Activated naive CD8-positive, alpha-beta T cell treated with anti-CD3 and anti-CD28 coated beads for 36 hours (primary cell): ENCODE data around the gene ADPRHL1. TPM values are rescaled to one million over a fixed set of nuclear protein-coding genes. Genes with fewer than 3 reads are reported as not detected.
"Not testable (repeated sequence)": the region's sequence is repeated elsewhere in the genome, so short reads cannot be mapped to it uniquely, and the experiment has no call there.

Source experiments
- DNase-seq: peaks from one replicate; pipeline ENCODE4 v3.0.0; 2021
- H3K27ac Mint-ChIP-seq: one replicate; pipeline ENCODE4 v1.8.0; 2022; ENCODE audit warnings: mild to moderate bottlenecking, moderate library complexity, mixed read lengths
- H3K27me3 Mint-ChIP-seq: one replicate; pipeline ENCODE4 v1.8.0; 2022; ENCODE audit warnings: mild to moderate bottlenecking, mixed read lengths
- H3K36me3 Mint-ChIP-seq: one replicate; pipeline ENCODE4 v1.8.0; 2021; ENCODE audit warnings: mild to moderate bottlenecking, mixed read lengths
- H3K4me1 Mint-ChIP-seq: one replicate; pipeline ENCODE4 v1.8.0; 2021; ENCODE audit warnings: mixed read lengths
- H3K4me3 Mint-ChIP-seq: one replicate; pipeline ENCODE4 v1.8.0; 2022; ENCODE audit warnings: mild to moderate bottlenecking, moderate library complexity, mixed read lengths
- H3K9me3 Mint-ChIP-seq: one replicate; pipeline ENCODE4 v1.8.0; 2022; ENCODE audit warnings: mixed read lengths
- total RNA-seq, 2 experiments: library from RNA; stranded (reverse); gene quantifications; one replicate each; pipeline ENCODE4 v1.2.3, GENCODE V29; 2021

Gene ADPRHL1
- total RNA-seq, 2 experiments from 2014 or later = 0.44 to 0.56 TPM

DNA sequence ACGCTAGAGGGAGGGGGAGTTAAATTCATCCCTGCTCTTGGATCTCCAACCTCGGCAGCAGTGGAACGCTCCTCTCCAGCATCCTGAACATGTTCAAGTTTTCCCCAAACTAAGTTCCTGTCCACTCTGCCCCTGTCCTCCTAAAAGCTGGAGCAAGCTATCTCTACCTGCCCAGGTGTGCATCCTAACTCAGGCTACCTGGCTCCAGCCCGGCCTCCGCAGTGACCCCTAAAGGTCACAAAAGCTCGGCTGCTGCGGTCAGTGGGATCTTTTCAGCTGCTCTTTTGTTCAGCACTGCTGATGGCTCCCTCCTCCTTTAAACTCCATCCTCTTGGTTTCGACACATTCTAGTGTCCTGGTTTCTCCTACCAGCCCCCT lies 35.9 kb upstream of the ADPRHL1 start:
- Mint-ChIP-seq H3K4me3 (peak overlapping the region; percentile 89), H3K9me3 (no peaks in the 10 kb centered on the region), H3K4me1 (peaks cover 48% of the 10 kb centered on the region), H3K36me3 (peaks cover 8% of the 10 kb centered on the region), H3K27me3 (no peaks in the 10 kb centered on the region), H3K27ac (no peak overlapping the region)
- DNase-seq = no peak

DNA sequence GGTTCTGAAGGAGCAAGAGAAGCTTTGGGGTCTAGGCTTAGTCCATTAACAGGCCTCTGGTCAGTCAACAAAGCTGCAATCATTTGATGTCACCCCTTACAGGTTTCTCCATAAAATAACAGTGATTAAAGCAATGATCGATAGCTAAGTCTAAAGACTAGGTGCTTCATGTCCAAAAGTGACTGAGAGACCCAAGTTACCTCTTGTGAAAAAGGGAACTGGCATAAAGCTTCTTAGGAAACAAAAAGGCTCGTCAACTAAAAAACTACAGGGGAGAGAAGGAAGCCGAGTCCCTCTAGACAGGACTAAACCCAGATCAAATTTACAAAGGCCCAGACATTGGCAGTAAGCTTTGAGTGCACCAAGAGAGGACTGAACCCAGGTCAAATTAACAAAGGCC lies 35.0 kb upstream of the ADPRHL1 start:
- no peaks in the 10 kb centered on the region for H3K9me3 Mint-ChIP-seq
- no peaks in the 10 kb centered on the region for H3K27me3 Mint-ChIP-seq
- H3K27ac Mint-ChIP-seq = no peak overlapping the region

DNA sequence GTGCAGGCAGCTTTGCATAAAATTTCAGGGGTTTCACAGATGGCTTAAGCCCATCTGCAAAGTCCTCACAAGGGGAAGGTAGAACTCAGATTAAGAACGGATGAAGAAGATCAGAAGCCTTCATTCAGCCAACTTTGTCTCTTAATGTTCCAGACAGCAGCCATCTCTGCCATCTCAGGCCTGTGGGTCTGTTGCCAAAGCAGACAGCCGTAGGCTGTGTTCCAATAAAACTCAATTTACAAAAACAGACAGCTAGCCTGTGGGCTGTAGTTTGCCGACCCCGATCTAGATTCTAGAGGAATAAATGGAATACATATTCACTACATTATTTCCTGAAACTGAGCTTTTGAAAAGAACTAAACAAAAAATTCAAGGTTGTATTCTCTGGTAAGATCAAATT lies 33.4 kb upstream of the ADPRHL1 start:
- peaks cover 12% of the 10 kb centered on the region for H3K36me3 Mint-ChIP-seq
- DNase-seq = no peak
- H3K4me3 Mint-ChIP-seq = no peak overlapping the region
- H3K4me1 Mint-ChIP-seq = peaks cover 34% of the 10 kb centered on the region
- H3K9me3 Mint-ChIP-seq = no peaks in the 10 kb centered on the region
- H3K27ac Mint-ChIP-seq = no peak overlapping the region
- H3K27me3 Mint-ChIP-seq = no peaks in the 10 kb centered on the region

More for the DNA sequence above, 35.0 kb upstream of the ADPRHL1 start:
- Mint-ChIP-seq H3K36me3 (peaks cover 10% of the 10 kb centered on the region), H3K4me3 (no peak overlapping the region), H3K4me1 (peaks cover 41% of the 10 kb centered on the region)
- DNase-seq = no peak

DNA sequence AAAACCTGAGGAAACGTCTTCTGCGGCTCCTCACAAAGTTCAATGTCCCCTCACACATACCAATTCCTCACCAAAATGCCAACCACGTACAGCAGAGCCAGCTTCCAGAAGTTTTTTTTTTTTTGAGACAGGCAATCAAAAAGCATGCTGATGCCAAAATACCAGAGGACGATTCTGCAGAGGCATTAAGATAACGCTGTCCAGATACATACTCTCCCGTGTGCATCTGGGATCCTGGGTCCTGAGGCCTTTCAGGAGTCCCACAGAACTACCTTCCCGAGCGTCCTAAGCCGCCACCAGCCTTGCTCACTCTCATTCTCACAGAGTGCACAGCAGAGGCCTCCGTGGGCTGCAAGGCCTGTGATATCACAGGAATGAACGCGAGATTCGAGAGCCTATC lies 32.3 kb upstream of the ADPRHL1 start:
- Mint-ChIP-seq H3K27me3 (no peaks in the 10 kb centered on the region), H3K27ac (no peak overlapping the region), H3K4me1 (peaks cover 33% of the 10 kb centered on the region), H3K4me3 (no peak overlapping the region), H3K36me3 (peaks cover 12% of the 10 kb centered on the region), H3K9me3 (no peaks in the 10 kb centered on the region)
- no peak for DNase-seq

DNA sequence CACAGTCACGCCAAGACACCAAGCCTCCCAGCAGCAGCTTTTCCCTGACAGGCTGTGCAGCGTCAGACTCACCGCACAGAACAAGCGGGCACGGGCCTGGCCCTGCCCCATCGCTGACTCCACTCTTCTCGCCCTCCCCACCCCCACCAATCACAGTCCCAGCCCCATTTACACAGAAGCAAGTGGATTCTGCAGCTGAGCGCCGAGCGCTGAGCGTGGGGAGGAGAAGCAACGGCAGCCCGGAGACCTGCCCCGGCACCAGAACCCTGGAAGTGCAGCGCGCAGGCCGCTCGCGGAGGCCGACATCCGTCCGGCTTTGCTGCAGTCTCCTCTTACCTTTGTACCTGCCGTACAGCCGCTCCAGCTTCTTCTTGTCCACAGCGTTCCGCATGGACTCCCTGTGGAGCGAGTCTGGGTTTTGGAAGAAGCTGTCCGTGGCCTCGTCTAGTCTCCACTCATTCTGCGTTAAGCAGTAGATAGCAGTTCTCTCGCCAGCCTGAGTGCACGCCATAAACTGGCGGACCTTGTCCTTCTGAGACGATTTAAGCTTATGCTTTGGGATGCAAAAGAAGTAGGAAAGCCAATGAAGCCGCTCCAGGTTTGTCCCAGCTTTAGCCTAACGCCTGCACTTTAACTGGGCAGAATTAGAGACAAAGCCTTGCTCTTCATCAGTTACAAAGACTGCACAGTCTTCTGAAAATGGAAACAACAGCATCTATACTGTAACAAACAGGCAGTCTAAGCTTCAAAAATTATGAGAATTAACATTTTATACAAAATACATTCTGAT lies 30.4 kb upstream of the ADPRHL1 start:
- Mint-ChIP-seq H3K4me1 (peaks cover 20% of the 10 kb centered on the region), H3K27ac (no peak overlapping the region), H3K27me3 (no peaks in the 10 kb centered on the region), H3K4me3 (no peak overlapping the region), H3K9me3 (no peaks in the 10 kb centered on the region), H3K36me3 (peaks cover 19% of the 10 kb centered on the region)
- DNase-seq = no peak

DNA sequence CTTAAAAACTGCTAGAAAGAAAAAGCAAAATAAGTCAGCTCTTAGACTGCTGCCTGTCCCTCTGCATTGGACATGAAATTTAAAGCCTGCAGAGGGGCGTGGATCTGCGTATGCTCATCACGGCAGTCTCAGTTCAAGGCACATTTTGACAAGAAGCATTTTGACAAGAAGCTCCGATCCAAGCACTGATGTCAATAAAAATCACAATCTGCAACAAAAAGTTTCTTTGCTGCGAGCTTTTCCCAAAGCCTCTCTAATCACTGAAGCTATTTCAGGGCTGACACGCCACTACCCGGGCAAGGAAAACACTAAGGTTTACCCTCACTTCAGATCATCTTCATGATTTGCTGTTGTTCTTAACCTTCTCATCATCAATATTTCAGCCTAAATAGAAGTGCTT lies 29.8 kb upstream of the ADPRHL1 start:
- DNase-seq = no peak
- peaks cover 15% of the 10 kb centered on the region for H3K4me1 Mint-ChIP-seq
- H3K27ac Mint-ChIP-seq = no peak overlapping the region
- no peaks in the 10 kb centered on the region for H3K27me3 Mint-ChIP-seq
- no peak overlapping the region for H3K4me3 Mint-ChIP-seq
- H3K9me3 Mint-ChIP-seq = no peaks in the 10 kb centered on the region
- H3K36me3 Mint-ChIP-seq = peaks cover 20% of the 10 kb centered on the region

DNA sequence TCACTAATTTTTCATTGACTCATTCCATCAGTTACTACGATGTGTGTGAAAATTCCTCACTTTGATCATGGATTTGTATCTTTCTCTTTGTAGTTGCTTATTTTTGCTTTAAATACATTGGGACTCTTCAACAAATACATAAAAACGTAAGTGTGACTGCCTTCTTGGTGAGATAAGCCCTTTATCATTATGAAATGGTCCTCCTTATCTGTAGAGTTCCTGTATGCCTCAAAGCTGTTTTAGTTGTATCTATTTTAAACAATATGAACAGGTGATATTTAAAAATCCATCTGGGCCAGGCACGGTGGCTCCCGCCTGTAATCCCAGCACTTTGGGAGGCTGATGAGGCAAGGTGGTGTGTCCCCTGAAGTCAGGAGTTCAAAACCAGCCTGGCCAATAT lies 25.9 kb upstream of the ADPRHL1 start:
- no peak overlapping the region for H3K4me3 Mint-ChIP-seq
- no peaks in the 10 kb centered on the region for H3K9me3 Mint-ChIP-seq
- no peak for DNase-seq
- H3K36me3 Mint-ChIP-seq = peaks cover 20% of the 10 kb centered on the region
- peaks cover 1% of the 10 kb centered on the region for H3K4me1 Mint-ChIP-seq
- no peak overlapping the region for H3K27ac Mint-ChIP-seq
- H3K27me3 Mint-ChIP-seq = no peaks in the 10 kb centered on the region

DNA sequence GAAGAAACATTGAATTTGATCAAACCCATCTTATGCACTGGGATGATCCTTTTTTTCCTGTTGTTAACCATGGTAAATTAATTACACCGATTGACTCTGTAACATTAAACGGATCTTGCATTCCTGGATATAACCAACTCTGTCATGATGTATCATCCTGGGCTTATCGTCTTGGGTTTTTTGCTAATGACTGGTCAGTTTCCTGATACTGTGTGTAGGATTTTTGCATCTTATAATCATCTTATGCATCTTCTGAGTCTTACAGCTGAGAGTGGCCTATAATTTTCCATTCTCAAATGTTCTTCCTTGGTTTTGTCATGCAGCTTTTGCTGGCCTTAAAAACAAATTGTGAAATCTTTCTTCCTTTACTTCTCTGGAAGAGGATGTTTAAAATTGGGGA lies 24.4 kb upstream of the ADPRHL1 start:
- no peak for DNase-seq
- Mint-ChIP-seq H3K4me3 (no peak overlapping the region), H3K36me3 (peaks cover 17% of the 10 kb centered on the region), H3K9me3 (no peaks in the 10 kb centered on the region), H3K27me3 (no peaks in the 10 kb centered on the region), H3K4me1 (no peaks in the 10 kb centered on the region), H3K27ac (no peak overlapping the region)

DNA sequence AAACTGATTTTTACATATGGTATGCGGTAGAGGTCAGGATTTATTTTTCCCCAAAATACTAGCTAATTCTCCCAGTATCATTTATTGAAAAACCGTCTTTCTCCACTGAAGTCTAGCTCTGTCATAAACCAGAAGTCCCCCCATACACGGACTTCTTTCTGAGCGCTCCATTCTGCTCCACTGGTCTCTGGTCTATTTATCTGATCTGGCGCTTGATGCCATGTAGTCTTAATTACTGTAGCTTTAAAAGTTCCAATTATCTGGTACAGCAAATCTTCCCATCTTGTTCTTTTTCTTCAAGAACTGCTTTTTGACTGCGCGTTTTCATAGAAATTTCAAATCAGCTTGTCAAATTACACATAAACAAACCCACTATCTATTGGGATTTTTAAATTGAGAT lies 23.5 kb upstream of the ADPRHL1 start:
- H3K27ac Mint-ChIP-seq = no peak overlapping the region
- no peaks in the 10 kb centered on the region for H3K9me3 Mint-ChIP-seq
- H3K36me3 Mint-ChIP-seq = peaks cover 17% of the 10 kb centered on the region
- H3K4me3 Mint-ChIP-seq = no peak overlapping the region
- no peak for DNase-seq
- H3K4me1 Mint-ChIP-seq = no peaks in the 10 kb centered on the region
- H3K27me3 Mint-ChIP-seq = no peaks in the 10 kb centered on the region

DNA sequence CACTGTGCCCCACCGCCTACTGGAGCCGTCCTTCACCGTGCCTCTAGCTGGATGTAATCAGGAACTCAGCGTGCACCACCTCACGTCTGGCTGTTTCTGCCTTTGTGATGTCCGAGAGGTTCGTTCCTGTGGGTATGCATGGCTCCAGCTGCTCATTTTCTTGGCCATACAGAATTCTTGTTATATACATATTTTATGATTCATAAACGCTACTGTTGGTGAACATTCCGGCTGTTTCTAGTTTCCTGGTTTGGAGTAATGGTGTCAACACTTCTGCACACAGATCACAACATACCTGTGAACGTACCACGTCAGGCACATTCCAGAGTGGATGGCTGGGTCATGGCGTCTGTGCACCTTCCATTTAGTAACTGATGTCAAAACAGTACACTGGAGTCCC lies 22.6 kb upstream of the ADPRHL1 start:
- Mint-ChIP-seq H3K27ac (no peak overlapping the region), H3K4me1 (no peaks in the 10 kb centered on the region), H3K36me3 (peaks cover 23% of the 10 kb centered on the region), H3K9me3 (no peaks in the 10 kb centered on the region), H3K4me3 (no peak overlapping the region), H3K27me3 (no peaks in the 10 kb centered on the region)
- no peak for DNase-seq

DNA sequence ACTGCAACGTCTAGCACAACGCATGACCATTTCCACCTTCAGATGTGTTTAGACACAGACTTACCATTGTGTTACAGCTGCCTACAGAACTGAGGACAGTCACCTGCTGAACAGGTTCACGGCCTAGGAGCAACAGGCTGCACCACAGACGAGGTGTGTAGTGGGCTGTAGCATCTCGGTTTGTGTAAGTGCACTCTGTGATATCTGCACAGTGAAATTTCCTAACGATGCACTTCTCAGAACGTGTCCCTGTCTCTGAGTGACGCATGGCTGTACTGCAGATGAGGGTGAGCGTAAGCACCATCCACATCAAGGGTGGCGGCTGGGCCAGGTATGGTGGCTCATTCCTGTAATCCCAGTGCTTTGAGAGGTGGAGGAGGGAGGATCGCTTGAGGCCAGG lies 22.0 kb upstream of the ADPRHL1 start:
- H3K9me3 Mint-ChIP-seq = no peaks in the 10 kb centered on the region
- peaks cover 26% of the 10 kb centered on the region for H3K36me3 Mint-ChIP-seq
- H3K4me3 Mint-ChIP-seq = no peak overlapping the region
- H3K27me3 Mint-ChIP-seq = no peaks in the 10 kb centered on the region
- no peaks in the 10 kb centered on the region for H3K4me1 Mint-ChIP-seq
- DNase-seq = no peak
- no peak overlapping the region for H3K27ac Mint-ChIP-seq

DNA sequence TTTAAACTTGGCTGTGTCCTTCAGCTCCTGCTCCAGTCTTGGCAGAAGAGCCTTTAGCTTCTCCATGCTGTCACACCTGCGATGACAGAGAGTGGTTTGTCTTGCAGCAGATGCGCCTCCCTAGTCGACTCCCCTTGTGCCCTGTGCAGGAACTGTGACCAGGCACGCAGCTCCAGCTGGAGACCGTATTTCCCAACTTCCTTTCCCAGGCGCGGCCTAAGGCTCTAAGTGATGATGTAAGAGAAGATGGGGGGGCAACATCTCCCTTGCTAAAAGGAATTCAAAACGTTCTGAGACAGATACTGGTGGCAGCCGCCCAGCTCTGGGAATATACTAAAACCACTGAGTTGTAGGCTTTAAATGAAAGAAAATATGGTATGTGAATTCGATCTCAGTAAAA lies 20.9 kb upstream of the ADPRHL1 start:
- H3K4me1 Mint-ChIP-seq = no peaks in the 10 kb centered on the region
- no peak overlapping the region for H3K4me3 Mint-ChIP-seq
- DNase-seq = no peak
- no peaks in the 10 kb centered on the region for H3K27me3 Mint-ChIP-seq
- H3K36me3 Mint-ChIP-seq = peaks cover 24% of the 10 kb centered on the region
- H3K27ac Mint-ChIP-seq = no peak overlapping the region
- H3K9me3 Mint-ChIP-seq = no peaks in the 10 kb centered on the region

DNA sequence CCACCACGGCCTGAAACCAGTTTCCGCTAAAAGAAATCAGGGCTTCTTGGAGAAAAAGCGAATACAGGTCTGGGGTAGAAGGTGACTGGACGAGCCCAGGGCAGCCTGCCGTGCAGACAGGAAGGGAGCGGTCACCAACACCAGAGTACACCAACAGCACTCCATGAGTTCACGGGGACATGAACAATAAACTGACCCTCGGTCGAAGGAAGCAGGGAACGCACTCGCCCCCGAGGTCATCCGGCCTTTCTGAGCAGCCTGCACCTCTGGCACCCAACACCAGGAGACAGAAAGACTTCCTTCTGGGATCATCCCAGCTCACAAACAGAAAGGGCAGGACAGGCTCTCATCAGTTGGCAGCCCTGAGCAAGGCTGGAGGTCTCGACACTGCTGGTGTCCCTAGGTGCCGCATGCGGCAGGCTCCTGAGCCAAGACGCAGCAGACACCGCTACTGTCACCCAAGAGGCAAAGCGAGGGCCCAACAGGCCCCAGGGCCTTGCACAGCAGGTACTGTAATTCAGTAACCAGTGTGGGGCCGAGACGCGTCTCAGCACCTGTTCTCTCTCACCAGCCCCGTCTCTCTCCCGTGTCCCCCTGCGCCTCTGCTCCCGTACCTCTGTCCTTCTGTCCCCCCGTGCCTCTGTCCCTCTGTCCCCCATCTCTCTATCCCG lies 19.2 kb upstream of the ADPRHL1 start:
- no peaks in the 10 kb centered on the region for H3K4me1 Mint-ChIP-seq

DNA sequence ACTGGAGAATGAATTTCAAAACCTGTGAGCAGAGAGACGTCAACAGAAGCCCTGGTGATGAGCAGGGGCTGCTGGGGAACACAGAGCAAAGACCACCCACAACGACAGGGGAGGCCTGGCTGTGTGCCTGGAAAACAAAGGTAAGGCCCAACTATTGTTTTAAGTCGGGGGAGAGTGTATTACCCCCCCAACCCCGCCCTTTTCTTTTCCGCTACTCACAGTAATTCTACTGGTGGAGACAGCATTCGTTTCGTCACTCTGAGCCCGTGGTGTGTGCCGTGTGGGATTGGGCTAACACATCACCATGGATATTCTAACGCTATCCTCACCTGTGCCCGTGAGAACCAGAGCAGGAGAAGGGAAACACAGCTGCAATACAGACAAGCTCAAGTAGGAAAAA lies 18.6 kb upstream of the ADPRHL1 start:
- Mint-ChIP-seq H3K27ac (no peak overlapping the region), H3K27me3 (no peaks in the 10 kb centered on the region), H3K4me3 (no peak overlapping the region), H3K9me3 (no peaks in the 10 kb centered on the region), H3K36me3 (peaks cover 22% of the 10 kb centered on the region), H3K4me1 (no peaks in the 10 kb centered on the region)
- no peak for DNase-seq

More for the DNA sequence above, 19.2 kb upstream of the ADPRHL1 start:
- Mint-ChIP-seq H3K27me3 (no peaks in the 10 kb centered on the region), H3K36me3 (peaks cover 22% of the 10 kb centered on the region), H3K9me3 (no peaks in the 10 kb centered on the region), H3K4me3 (no peak overlapping the region), H3K27ac (no peak overlapping the region)
- no peak for DNase-seq

DNA sequence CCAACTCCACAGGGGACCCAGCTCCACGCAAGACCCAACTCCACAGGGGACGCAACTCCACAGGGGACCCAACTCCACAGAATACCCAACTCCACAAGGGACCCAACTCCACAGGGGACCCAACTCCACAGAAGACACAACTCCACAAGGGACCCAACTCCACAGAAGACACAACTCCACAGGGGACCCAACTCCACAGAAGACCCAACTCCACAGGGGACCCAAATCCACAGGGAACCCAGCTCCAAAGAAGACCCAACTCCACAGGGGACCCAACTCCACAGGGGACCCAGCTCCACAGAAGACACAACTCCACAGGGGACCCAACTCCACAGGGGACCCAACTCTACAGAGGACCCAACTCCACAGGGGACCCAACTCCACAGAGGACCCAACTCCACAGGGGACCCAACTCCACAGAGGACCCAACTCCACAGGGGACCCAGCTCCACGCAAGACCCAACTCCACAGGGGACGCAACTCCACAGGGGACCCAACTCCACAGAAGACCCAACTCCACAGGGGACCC lies 17.4 kb upstream of the ADPRHL1 start:
- not testable (repeated sequence) for H3K27ac Mint-ChIP-seq, DNase-seq, H3K4me3 Mint-ChIP-seq, H3K9me3 Mint-ChIP-seq, H3K4me1 Mint-ChIP-seq, H3K27me3 Mint-ChIP-seq
- peaks cover 22% of the 10 kb centered on the region for H3K36me3 Mint-ChIP-seq

DNA sequence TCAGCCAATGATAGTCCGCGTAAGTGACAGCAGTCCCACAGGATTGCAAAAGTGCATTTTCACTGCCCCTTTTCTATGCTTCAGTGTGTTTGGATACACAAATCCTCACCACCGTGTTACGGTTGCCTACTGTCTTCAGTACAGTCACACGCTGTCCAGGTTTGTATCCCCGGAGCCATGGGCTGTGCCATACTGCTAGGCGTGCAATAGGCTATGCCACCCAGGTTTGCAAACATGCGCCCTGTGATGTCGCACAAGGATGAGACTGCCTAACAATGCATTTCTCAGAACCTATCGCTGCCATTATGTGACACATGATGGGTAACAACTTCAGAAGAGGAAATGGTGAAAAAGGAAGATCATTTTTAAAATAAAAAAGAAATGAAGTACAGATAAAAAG lies 16.8 kb upstream of the ADPRHL1 start:
- no peak overlapping the region for H3K27ac Mint-ChIP-seq
- H3K36me3 Mint-ChIP-seq = peaks cover 22% of the 10 kb centered on the region

More for the DNA sequence above, 16.8 kb upstream of the ADPRHL1 start:
- no peak for DNase-seq
- H3K9me3 Mint-ChIP-seq = no peaks in the 10 kb centered on the region
- H3K27me3 Mint-ChIP-seq = no peaks in the 10 kb centered on the region
- H3K4me1 Mint-ChIP-seq = no peaks in the 10 kb centered on the region
- no peak overlapping the region for H3K4me3 Mint-ChIP-seq
